GM23248 (cell line): Measurements from ENCODE around the gene HOXC9.

Experiments
- EZH2 ChIP-seq: fragments of 200-600 bp; sonication (generic); IDR thresholded peaks from 2 replicates; pipeline ENCODE4 v1.6.1; 2018; ENCODE audit warnings: antibody characterized with exemption, mild to moderate bottlenecking; ENCODE audit not compliant: insufficient read depth, poor library complexity, severe bottlenecking
- EZH2phosphoT487 ChIP-seq: fragments of 200-600 bp; sonication (generic); IDR thresholded peaks from 2 replicates; pipeline ENCODE4 v1.6.1; 2018; ENCODE audit warnings: antibody characterized with exemption, moderate library complexity, mild to moderate bottlenecking, low read depth; ENCODE audit not compliant: insufficient read depth

DNA sequence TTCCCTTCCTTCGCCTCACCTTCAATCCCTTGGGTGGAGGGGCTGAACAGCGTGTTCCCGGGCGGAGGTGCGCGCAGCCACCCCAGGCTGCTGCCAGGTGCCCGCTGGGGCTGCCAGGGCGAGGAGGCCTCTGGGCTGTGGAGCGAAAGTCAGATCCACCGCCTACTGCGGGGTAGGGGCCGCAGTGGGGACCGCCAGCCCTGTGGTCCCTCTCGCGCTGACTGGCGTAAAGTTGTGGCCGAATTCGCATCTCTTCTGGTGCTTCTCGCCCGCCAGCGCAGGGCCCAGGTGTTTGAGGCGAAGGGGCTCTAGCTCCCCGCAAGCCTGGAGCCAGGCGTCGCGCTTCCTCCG lies 46.8 kb downstream of the HOXC9 start:
- TF ChIP-seq EZH2phosphoT487 (no peak), EZH2 (no peak)
